Hepatocyte (in vitro differentiated cells): ENCODE data around the gene CD99L2. TPM values are rescaled to one million over a fixed set of nuclear protein-coding genes. Genes with fewer than 3 reads are reported as not detected.

Experiments
- DNase-seq: peaks from one replicate; pipeline ENCODE4 v3.0.0-alpha.2; 2016; ENCODE audit warnings: low spot score
- H2AFZ ChIP-seq: fragments of 200-600 bp; sonication (generic); 2 replicates; pipeline ENCODE4 v1.6.0; 2016; ENCODE audit warnings: antibody characterized with exemption, mild to moderate bottlenecking
- H3K27ac ChIP-seq: fragments of 200-600 bp; sonication (generic); 2 replicates; pipeline ENCODE4 v1.5.1; 2016; ENCODE audit warnings: mild to moderate bottlenecking
- H3K27me3 ChIP-seq: fragments of 200-600 bp; sonication (generic); 2 replicates; pipeline ENCODE4 v1.6.1; 2016
- H3K36me3 ChIP-seq: fragments of 200-600 bp; sonication (generic); replicated peaks from 2 replicates; pipeline ENCODE4 v1.5.1; 2016; ENCODE audit warnings: low read depth; ENCODE audit not compliant: insufficient read depth
- H3K4me1 ChIP-seq: fragments of 200-600 bp; sonication (generic); 2 replicates; pipeline ENCODE4 v1.5.1; 2016; ENCODE audit warnings: mild to moderate bottlenecking, moderate library complexity; ENCODE audit not compliant: insufficient read depth
- H3K4me2 ChIP-seq: fragments of 200-600 bp; sonication (generic); 2 replicates; pipeline ENCODE4 v1.6.0; 2016
- H3K4me3 ChIP-seq: fragments of 200-600 bp; sonication (generic); 2 replicates; pipeline ENCODE4 v1.5.1; 2016; ENCODE audit warnings: mild to moderate bottlenecking
- H3K79me2 ChIP-seq: fragments of 200-600 bp; sonication (generic); 2 replicates; pipeline ENCODE4 v1.6.0; 2017; ENCODE audit warnings: mild to moderate bottlenecking
- H3K9me2 ChIP-seq: fragments of 200-600 bp; sonication (generic); replicated peaks from 2 replicates; pipeline ENCODE4 v1.6.0; 2017; ENCODE audit warnings: mild to moderate bottlenecking; ENCODE audit not compliant: insufficient read depth
- H3K9me3 ChIP-seq: fragments of 200-600 bp; sonication (generic); 2 replicates; pipeline ENCODE4 v1.5.1; 2016; ENCODE audit warnings: low read depth, mild to moderate bottlenecking
- H4K20me1 ChIP-seq: fragments of 200-600 bp; sonication (generic); 2 replicates; pipeline ENCODE4 v1.6.0; 2016; ENCODE audit warnings: mild to moderate bottlenecking; ENCODE audit not compliant: insufficient read depth, poor library complexity, severe bottlenecking
- CTCF ChIP-seq: fragments of 200-600 bp; sonication (generic); IDR thresholded peaks from 2 replicates; pipeline ENCODE4 v1.5.1; 2016; ENCODE audit warnings: antibody characterized with exemption, mild to moderate bottlenecking; ENCODE audit not compliant: poor library complexity
- EZH2 ChIP-seq: fragments of 200-600 bp; sonication (generic); IDR thresholded peaks from 2 replicates; pipeline ENCODE4 v1.6.1; 2016; ENCODE audit warnings: antibody characterized with exemption, mild to moderate bottlenecking, borderline replicate concordance
- EZH2phosphoT487 ChIP-seq: fragments of 200-600 bp; sonication (generic); IDR thresholded peaks from one replicate; pipeline ENCODE4 v1.6.1; 2018; ENCODE audit warnings: antibody characterized with exemption, mild to moderate bottlenecking, low read depth, moderate library complexity; ENCODE audit not compliant: unreplicated experiment, severe bottlenecking
- WGBS: methylation state at CpG from one replicate; pipeline ENCODE4 v1.1.6; 2016; ENCODE audit warnings: low lambda C conversion rate; ENCODE audit errors: missing lambda C conversion rate; 5-methylcytosine and 5-hydroxymethylcytosine counted together
- polyA plus RNA-seq: library from polyadenylated mRNA; unstranded; fragments of >200 nt; fragmentation: Nextera tagmentation; extraction: Ambion mirVana; gene quantifications from 2 replicates; pipeline ENCODE4 v1.2.1, GENCODE V29; 2016
- total RNA-seq: library from RNA; depleted of rRNA; stranded (reverse); fragments of >200 nt; gene quantifications from 2 replicates; pipeline ENCODE4 v1.2.3, GENCODE V29; 2014

The CD99L2 gene
- total and polyA plus RNA-seq, 2 experiments from 2014 or later = 32.0 to 35.1 TPM

DNA sequence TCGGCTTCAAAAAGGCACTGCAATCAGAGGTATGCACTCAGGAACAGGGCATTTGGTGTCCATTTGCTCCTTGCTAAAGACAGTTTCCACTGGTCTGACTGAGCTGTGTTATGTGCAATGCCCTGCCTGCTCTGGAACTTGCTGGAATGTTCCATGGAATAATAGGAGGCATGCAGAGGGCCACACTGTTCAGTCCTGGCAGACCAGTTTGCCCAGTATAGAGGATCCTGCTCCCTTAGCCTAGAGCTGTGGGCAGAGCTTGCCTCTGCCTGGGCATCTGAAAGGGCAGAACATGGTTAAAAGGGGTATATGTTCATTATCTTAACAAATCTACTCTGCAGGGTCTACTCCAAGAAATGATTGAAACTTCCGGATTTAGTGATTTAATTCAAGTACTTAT lies 27.8 kb upstream of the CD99L2 start:
- Histone ChIP-seq H2AFZ (no peak overlapping the region), H4K20me1 (no peaks in the 10 kb centered on the region), H3K4me1 (no peaks in the 10 kb centered on the region), H3K36me3 (no peaks in the 10 kb centered on the region), H3K4me3 (no peak overlapping the region), H3K79me2 (no peaks in the 10 kb centered on the region), H3K9me2 (no peaks in the 10 kb centered on the region), H3K9me3 (no peaks in the 10 kb centered on the region), H3K27me3 (no peaks in the 10 kb centered on the region), H3K4me2 (no peak overlapping the region), H3K27ac (no peak overlapping the region)
- no peak for DNase-seq
- TF ChIP-seq EZH2 (no peak), EZH2phosphoT487 (no peak), CTCF (no peak)
- 86% methylated on average over 2 of the region's 2 CpGs for WGBS

DNA sequence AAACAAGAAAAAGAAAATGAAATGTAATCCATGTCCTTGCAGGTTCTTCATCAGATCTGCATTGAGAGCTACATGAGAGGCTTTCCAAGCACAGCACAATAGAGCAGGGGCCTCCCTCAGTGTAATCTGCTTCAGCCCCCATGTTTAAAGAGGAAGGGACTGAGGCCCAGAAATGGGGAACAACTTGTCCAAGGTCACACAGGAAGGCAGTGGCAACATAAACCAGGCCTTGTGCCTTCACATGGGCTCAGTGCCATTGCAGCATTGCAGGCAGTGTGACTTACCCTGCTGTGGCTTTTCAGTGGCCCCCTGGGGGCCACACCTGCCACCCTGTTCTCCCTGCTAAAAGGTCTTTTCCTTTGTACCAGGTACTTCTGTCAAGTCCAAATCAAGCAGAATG lies 20.9 kb upstream of the CD99L2 start:
- no peak overlapping the region for H2AFZ ChIP-seq
- H3K9me3 ChIP-seq = no peaks in the 10 kb centered on the region
- H3K4me2 ChIP-seq = no peak overlapping the region
- no peaks in the 10 kb centered on the region for H3K4me1 ChIP-seq
- no peaks in the 10 kb centered on the region for H3K9me2 ChIP-seq
- H3K4me3 ChIP-seq = no peak overlapping the region
- H3K36me3 ChIP-seq = no peaks in the 10 kb centered on the region
- H3K79me2 ChIP-seq = no peaks in the 10 kb centered on the region
- no peaks in the 10 kb centered on the region for H4K20me1 ChIP-seq
- no peaks in the 10 kb centered on the region for H3K27me3 ChIP-seq
- DNase-seq = no peak
- H3K27ac ChIP-seq = no peak overlapping the region
- TF ChIP-seq EZH2phosphoT487 = no peak
- no peak for TF ChIP-seq EZH2
- TF ChIP-seq CTCF = no peak

DNA sequence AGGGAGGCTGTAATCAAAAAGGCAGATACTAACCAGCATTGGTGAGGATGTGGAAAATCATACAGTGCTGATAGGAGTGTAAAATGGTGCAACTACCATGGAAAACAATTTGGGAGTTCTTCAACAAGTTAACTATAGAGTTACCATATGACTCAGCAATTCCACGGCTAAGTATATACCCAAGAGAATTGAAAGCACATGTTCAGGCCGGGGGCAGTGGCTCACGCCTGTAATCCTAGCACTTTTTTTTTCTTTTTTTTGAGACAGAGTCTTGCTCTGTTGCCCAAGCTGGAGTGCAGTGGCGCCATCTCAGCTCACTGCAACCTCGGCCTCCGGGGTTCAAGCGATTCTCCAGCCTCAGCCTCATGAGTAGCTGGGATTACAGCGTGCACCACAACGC lies 15.0 kb upstream of the CD99L2 start:
- Histone ChIP-seq H3K9me3 (no peaks in the 10 kb centered on the region), H3K4me1 (no peaks in the 10 kb centered on the region), H3K36me3 (no peaks in the 10 kb centered on the region), H2AFZ (no peak overlapping the region), H3K4me2 (no peak overlapping the region), H4K20me1 (no peaks in the 10 kb centered on the region), H3K27ac (no peak overlapping the region), H3K79me2 (no peaks in the 10 kb centered on the region), H3K9me2 (no peaks in the 10 kb centered on the region), H3K27me3 (no peaks in the 10 kb centered on the region), H3K4me3 (no peak overlapping the region)
- TF ChIP-seq CTCF (no peak), EZH2 (no peak), EZH2phosphoT487 (no peak)
- DNase-seq = no peak
- 84% methylated on average over 9 of the region's 9 CpGs for WGBS

- Histone ChIP-seq H3K4me1 (no peaks in the 10 kb centered on the region), H3K27me3 (peaks cover 2% of the 10 kb centered on the region), H3K79me2 (no peaks in the 10 kb centered on the region), H3K4me2 (no peak overlapping the region), H3K27ac (no peak overlapping the region), H3K9me2 (no peaks in the 10 kb centered on the region), H4K20me1 (no peaks in the 10 kb centered on the region), H3K4me3 (no peak overlapping the region), H2AFZ (no peak overlapping the region), H3K36me3 (no peaks in the 10 kb centered on the region), H3K9me3 (no peaks in the 10 kb centered on the region)
- DNase-seq = no peak
- TF ChIP-seq CTCF (no peak), EZH2 (no peak), EZH2phosphoT487 (no peak)
- 84% methylated on average over 7 of the region's 7 CpGs for WGBS
Measured at GRCh38 chrX:150907474-150907873, 9.0 kb upstream of the CD99L2 start.
